ENCODE results near the gene PDE9A.

Gene PDE9A

GRCh38 chr21:42744520-42745445, 91.4 kb downstream of the PDE9A start:
- DNase-seq: no peak

GRCh38 chr21:42745511-42746239, 92.3 kb downstream of the PDE9A start:
- DNase-seq: no peak

- no peak for DNase-seq
These were observed 92.8 kb downstream of the PDE9A start for GRCh38 chr21:42746240-42746592.

GRCh38 chr21:42746593-42747275, 93.3 kb downstream of the PDE9A start:
- DNase-seq: peak in 2 of 5 donors; percentile 18 to 47

GRCh38 chr21:42747276-42747701, 93.9 kb downstream of the PDE9A start:
- no peak for DNase-seq

GRCh38 chr21:42747746-42748351, 94.4 kb downstream of the PDE9A start:
- no peak for DNase-seq

GRCh38 chr21:42748620-42749176, 95.3 kb downstream of the PDE9A start:
- DNase-seq: no peak

- DNase-seq: no peak
These were observed 97.5 kb downstream of the PDE9A start for GRCh38 chr21:42750737-42751530.

- DNase-seq: no peak
These were observed 98.4 kb downstream of the PDE9A start for GRCh38 chr21:42751866-42752265.

GRCh38 chr21:42753804-42754203, 100.4 kb downstream of the PDE9A start:
- no peak for DNase-seq

- no peak for DNase-seq
These were observed 101.0 kb downstream of the PDE9A start for GRCh38 chr21:42754270-42754933.

GRCh38 chr21:42755031-42755665, 101.7 kb downstream of the PDE9A start:
- no peak for DNase-seq

GRCh38 chr21:42755766-42756579, 102.6 kb downstream of the PDE9A start:
- DNase-seq: no peak

GRCh38 chr21:42756580-42757250, 103.3 kb downstream of the PDE9A start:
- DNase-seq: no peak

- no peak for DNase-seq
These were observed 104.0 kb downstream of the PDE9A start for GRCh38 chr21:42757422-42757821.

GRCh38 chr21:42757826-42758655, 104.6 kb downstream of the PDE9A start:
- no peak for DNase-seq

- DNase-seq: no peak
These were observed 105.5 kb downstream of the PDE9A start for GRCh38 chr21:42758721-42759593.

Data from T-helper 1 cell (primary cell).